Common myeloid progenitor, CD34-positive (primary cell): ENCODE results near the gene SERGEF.
A peak's percentile ranks its signal among the peaks of the same experiment; 100 is the strongest.

Experiments used
- CTCF ChIA-PET: fragments of 350-600 bp; sonication (Branson Sonifier 250); formaldehyde crosslinking; loops from one replicate; lab custom pipeline; 2021; ENCODE audit warnings: antibody characterized with exemption; lab: Charles Lee
- POLR2A ChIA-PET: fragments of 350-600 bp; sonication (Branson Sonifier 250); formaldehyde crosslinking; loops from one replicate; lab custom pipeline; 2021; ENCODE audit warnings: antibody characterized with exemption; lab: Charles Lee
- DNase-seq, 3 donors: peaks; one replicate each; pipeline versions ENCODE4 v3.0.0 to v3.0.0-alpha.2; 2013
- H3K27ac ChIP-seq, 2 experiments: 1 replicate in 1 of 2; 2 replicates in 1 of 2; pipeline ENCODE4 v1.7.0; 2013; ENCODE audit warnings: inconsistent platforms in 2 of 2, low read length in 2 of 2, mild to moderate bottlenecking in 2 of 2, low read depth in 1 of 2, moderate library complexity in 1 of 2; ENCODE audit not compliant: severe bottlenecking in 2 of 2, insufficient read depth in 1 of 2, poor library complexity in 1 of 2
- H3K27me3 ChIP-seq, 5 experiments: replicated peaks in 2 of 5; 1 replicate in 3 of 5; 2 replicates in 2 of 5; pipeline versions ENCODE4 v1.6.1 to v1.7.0; 2013; ENCODE audit warnings: low read length in 4 of 5, mild to moderate bottlenecking in 2 of 5, moderate library complexity in 2 of 5, inconsistent platforms in 1 of 5; ENCODE audit not compliant: insufficient read depth in 5 of 5, control insufficient read depth in 4 of 5
- H3K36me3 ChIP-seq, 4 experiments: 1 replicate in 2 of 4; 2 replicates in 2 of 4; pipeline versions ENCODE4 v1.6.1 to v1.7.0; 2013; ENCODE audit warnings: low read length in 3 of 4, control low read depth in 1 of 4, mild to moderate bottlenecking in 1 of 4; ENCODE audit not compliant: control insufficient read depth in 4 of 4, insufficient read depth in 4 of 4
- H3K4me1 ChIP-seq, 4 experiments: 1 replicate in 3 of 4; 2 replicates in 1 of 4; pipeline versions ENCODE4 v1.6.1 to v1.7.1; 2013; ENCODE audit warnings: low read length in 3 of 4, mild to moderate bottlenecking in 3 of 4, control low read depth in 1 of 4, inconsistent platforms in 1 of 4, moderate library complexity in 1 of 4; ENCODE audit not compliant: control insufficient read depth in 4 of 4, insufficient read depth in 4 of 4; ENCODE audit errors: control extremely low read depth in 1 of 4
- H3K4me3 ChIP-seq, 7 experiments: 1 replicate in 4 of 7; 2 replicates in 3 of 7; pipeline versions ENCODE4 v1.5.1 to v1.7.0; 2013; ENCODE audit warnings: mild to moderate bottlenecking in 7 of 7, low read length in 6 of 7, moderate library complexity in 6 of 7, inconsistent platforms in 2 of 7, low read depth in 2 of 7, control low read depth in 1 of 7; ENCODE audit not compliant: insufficient read depth in 4 of 7, control insufficient read depth in 1 of 7; ENCODE audit errors: extremely low read depth in 1 of 7
- H3K9me3 ChIP-seq, 5 experiments: 1 replicate in 4 of 5; 2 replicates in 1 of 5; pipeline versions ENCODE4 v1.6.1 to v1.7.1; 2013; ENCODE audit warnings: low read length in 4 of 5, mild to moderate bottlenecking in 2 of 5, inconsistent platforms in 1 of 5, low read depth in 1 of 5, moderate library complexity in 1 of 5; ENCODE audit not compliant: control insufficient read depth in 4 of 5, insufficient read depth in 2 of 5; ENCODE audit errors: control extremely low read depth in 1 of 5
- WGBS: methylation state at CpG from one replicate; pipeline ENCODE4 v1.1.5; 2013; ENCODE audit not compliant: insufficient coverage; 5-methylcytosine and 5-hydroxymethylcytosine counted together

Gene SERGEF

DNA sequence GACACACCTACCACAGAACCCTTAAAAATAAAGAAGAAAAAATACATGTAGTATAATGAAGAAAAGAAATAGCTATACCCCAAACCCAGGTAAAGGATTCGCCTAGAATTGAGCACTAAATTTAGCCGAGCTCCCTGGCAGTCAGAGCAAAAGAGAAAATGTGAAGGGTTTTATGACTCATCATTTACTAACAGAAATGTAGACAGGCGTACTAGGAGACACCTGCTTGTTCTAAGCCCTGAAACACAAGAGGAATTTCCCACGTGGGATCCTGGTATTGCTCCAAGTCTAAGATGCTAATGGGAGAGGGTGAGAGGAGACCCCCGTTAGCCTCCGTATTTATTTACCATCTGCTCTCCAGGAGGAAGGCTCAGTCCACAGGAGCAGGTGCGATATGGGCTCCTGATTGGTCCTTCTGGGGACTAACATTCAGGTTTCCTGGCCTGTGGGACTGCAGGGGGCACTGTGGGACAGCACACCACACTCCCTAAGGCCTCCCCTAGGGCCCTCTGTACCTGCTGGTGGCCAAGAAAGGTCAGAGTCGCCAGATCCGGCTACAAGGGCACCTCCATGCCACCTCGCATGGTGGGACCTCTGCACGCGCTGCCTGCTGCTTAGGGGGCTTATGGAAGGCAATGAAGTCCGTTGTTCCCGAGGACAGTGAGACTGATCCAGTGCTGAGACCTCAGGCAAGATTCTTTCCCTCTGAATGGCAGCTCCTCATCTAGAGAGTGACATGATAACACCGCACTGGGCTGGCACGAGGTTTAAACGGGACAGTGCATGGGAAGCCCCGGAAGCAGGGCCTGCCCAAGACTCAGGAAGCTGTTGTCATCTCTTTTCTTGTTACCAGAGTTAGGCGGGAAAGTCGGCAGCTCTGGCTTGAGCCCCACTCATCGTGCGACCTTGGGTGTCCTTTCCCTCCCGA is 252.5 kb downstream of the SERGEF start:
- H3K27me3 ChIP-seq, result peaks cover 0 to 10% (median 1%) of the 10 kb centered on the region in 5 experiments
- ChIA-PET CTCF (interaction anchor here (0.8 to 5.0 kb wide), 5 partner anchors 10 to 223 kb away, joined by 3 to 38 read pairs (median 4); no protein-coding TSS in a partner anchor), POLR2A (no interaction called here)
- H3K4me3 ChIP-seq, result no peak overlapping the region
- H3K4me1 ChIP-seq, result no peaks in the 10 kb centered on the region
- peak; percentile 26 to 65 (median 60) for DNase-seq
- peaks cover 0 to 6% (median 2%) of the 10 kb centered on the region in 5 experiments for H3K9me3 ChIP-seq
- H3K36me3 ChIP-seq, result no peaks in the 10 kb centered on the region
- H3K27ac ChIP-seq, result no peak overlapping the region
- 65% methylated on average over 21 of the region's 23 CpGs for WGBS

DNA sequence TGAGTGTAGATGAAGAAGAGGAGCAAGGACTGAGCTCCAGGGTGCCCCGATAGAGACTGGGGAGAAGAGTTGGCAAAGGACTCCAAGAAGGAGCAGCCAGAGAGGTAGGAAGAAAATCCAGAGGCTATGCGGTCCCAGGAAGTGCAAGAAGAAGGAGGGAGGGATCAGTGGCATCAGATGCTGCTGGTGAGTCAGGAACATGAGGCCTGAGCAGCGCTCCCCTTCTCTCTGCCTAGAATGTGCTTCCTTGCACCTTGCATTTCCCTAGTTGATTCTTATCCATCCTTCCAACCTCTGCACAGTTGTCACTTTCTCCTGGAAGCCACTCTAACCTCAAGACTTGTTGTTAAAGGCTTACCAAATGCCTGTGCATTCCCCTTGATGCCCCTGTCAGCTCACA is 257.0 kb downstream of the SERGEF start:
- 89% methylated on average over 3 of the region's 3 CpGs for WGBS
- peaks cover 0 to 31% (median 0%) of the 10 kb centered on the region in 5 experiments for H3K27me3 ChIP-seq
- H3K9me3 ChIP-seq, result peaks cover 0 to 6% (median 2%) of the 10 kb centered on the region in 5 experiments
- H3K27ac ChIP-seq, result no peak overlapping the region
- ChIA-PET POLR2A (no interaction called here), CTCF (interaction anchor here (1.0 kb wide), 1 partner anchor 223 kb away, joined by 3 read pairs; no protein-coding TSS in a partner anchor)
- H3K4me3 ChIP-seq, result no peak overlapping the region
- no peak for DNase-seq
- H3K4me1 ChIP-seq, result no peaks in the 10 kb centered on the region
- no peaks in the 10 kb centered on the region for H3K36me3 ChIP-seq

DNA sequence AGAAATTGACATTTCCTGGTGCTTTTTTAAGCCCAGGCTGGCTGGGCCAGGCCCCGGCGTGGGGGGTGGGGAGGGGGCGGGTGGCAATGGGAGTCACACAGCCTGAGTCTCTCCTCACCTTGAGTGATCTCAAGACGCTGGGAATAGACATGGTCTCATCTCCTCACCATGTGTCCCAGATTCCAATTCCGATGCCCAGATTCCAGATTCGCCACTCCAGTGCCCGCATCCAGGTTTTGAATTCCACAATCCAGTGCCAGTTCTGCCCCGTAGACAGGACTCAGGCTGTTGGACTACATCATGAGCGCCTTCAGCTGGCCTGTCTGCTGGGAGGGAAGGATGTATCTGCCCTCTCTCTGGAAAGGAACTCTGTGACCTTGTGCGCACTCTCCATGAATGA is 259.2 kb downstream of the SERGEF start:
- Histone ChIP-seq H3K36me3 (no peaks in the 10 kb centered on the region), H3K4me3 (no peak overlapping the region), H3K27me3 (peaks cover 0 to 34% (median 0%) of the 10 kb centered on the region in 5 experiments), H3K4me1 (no peaks in the 10 kb centered on the region), H3K9me3 (peaks cover 0 to 2% (median 0%) of the 10 kb centered on the region in 5 experiments), H3K27ac (no peak overlapping the region)
- ChIA-PET POLR2A (no interaction called here), CTCF (no interaction called here)
- DNase-seq, result no peak
- WGBS, result 89% methylated on average over 9 of the region's 10 CpGs

DNA sequence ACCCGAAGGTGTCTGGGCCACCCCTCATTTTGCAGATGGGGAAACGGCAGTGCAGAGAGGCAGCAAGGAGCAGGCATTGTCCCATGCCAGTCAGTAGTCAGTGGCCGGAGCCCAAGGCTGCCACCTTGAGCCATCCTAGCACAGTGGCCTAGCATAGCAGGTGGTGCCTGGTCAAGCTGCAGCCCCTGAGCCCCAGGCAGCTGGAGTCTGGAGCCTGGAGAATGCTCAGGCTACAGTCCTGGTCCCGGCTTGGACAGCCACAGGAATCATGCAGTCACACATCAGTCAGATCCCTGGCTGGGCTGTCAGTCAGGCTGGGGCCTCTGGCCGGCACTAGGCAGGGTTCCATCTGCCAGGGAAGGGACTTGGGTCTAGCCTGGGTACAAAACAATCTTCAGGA is 259.7 kb downstream of the SERGEF start:
- Histone ChIP-seq H3K4me1 (no peaks in the 10 kb centered on the region), H3K27me3 (peaks cover 0 to 34% (median 0%) of the 10 kb centered on the region in 5 experiments), H3K27ac (no peak overlapping the region), H3K36me3 (no peaks in the 10 kb centered on the region), H3K9me3 (no peaks in the 10 kb centered on the region), H3K4me3 (no peak overlapping the region)
- 66% methylated on average over 5 of the region's 5 CpGs for WGBS
- POLR2A ChIA-PET, result no interaction called here
- CTCF ChIA-PET, result interaction anchor here (1.4 kb wide), 1 partner anchor 226 kb away, joined by 3 read pairs; no protein-coding TSS in a partner anchor
- DNase-seq, result no peak

DNA sequence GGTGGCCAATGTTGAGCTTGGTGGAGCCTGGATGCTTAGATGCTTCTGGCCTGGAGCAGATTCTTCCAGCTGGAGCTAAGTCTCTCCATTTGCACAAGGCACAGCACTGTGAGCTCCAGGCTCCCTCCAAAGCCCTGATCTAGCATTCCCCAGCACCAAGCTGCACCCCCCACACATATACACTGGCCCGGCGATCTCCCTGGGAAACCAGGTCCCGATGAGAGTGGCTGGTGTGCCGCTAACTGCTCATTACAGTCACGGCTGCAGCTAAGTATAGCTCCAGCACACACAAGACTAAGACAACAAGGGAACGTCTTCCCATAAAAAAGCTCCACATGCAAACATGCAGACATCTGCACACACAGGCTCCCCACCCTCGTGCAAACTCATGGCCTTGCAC is 260.7 kb downstream of the SERGEF start:
- no peak for DNase-seq
- Histone ChIP-seq H3K9me3 (no peaks in the 10 kb centered on the region), H3K27ac (no peak overlapping the region), H3K4me3 (no peak overlapping the region), H3K36me3 (no peaks in the 10 kb centered on the region), H3K27me3 (peaks cover 0 to 32% (median 2%) of the 10 kb centered on the region in 5 experiments), H3K4me1 (no peaks in the 10 kb centered on the region)
- ChIA-PET POLR2A (no interaction called here), CTCF (interaction anchor here (0.7 to 1.4 kb wide), 2 partner anchors 67 to 227 kb away, joined by 3 read pairs; no protein-coding TSS in a partner anchor)
- WGBS, result 87% methylated on average over 6 of the region's 7 CpGs

DNA sequence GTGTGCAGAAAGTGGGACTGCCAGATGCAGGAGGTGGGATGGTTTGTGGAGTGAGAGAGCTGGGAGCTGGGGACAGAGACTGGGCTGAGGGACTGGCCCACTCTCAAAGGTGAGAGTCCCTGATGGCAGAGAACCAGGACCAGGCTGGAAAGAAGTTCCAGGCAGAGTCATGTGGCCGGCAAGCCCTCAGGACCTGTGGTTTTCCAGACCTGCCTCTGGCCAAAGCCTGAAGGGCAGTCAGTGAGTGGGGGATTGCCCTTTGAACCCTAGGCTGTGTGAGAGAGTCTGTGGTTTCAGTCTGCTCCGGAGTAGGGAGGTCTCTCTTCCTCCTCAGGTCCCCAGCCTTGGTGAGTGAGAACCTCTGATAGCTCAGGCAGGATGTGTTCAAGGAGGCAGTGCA is 261.3 kb downstream of the SERGEF start:
- WGBS, result 29% methylated on average over 2 of the region's 2 CpGs
- no peak overlapping the region for H3K4me3 ChIP-seq
- no peak for DNase-seq
- ChIA-PET CTCF (interaction anchor here (0.7 kb wide), 1 partner anchor 68 kb away, joined by 3 read pairs; no protein-coding TSS in a partner anchor), POLR2A (no interaction called here)
- H3K36me3 ChIP-seq, result no peaks in the 10 kb centered on the region
- H3K4me1 ChIP-seq, result no peaks in the 10 kb centered on the region
- no peaks in the 10 kb centered on the region for H3K9me3 ChIP-seq
- peaks cover 0 to 33% (median 2%) of the 10 kb centered on the region in 5 experiments for H3K27me3 ChIP-seq
- no peak overlapping the region for H3K27ac ChIP-seq

DNA sequence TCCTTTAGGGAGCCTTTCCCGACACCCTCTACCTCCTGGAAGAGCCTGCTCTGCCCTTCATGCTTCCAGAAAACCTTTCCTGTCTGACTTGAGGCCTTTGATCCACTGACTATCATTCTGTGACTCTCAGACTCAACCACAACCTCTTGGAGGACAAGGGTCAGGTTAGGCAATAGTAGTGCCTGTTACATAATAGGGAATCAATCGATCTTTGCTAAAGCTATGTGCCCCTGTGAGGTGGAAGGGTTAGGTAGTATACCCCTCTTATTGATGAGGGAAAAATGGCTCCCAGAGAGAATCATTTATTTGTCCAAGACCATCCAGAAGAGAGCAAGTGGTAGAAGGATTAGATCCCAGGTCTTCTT is 262.1 kb downstream of the SERGEF start:
- H3K36me3 ChIP-seq, result no peaks in the 10 kb centered on the region
- 75% methylated on average over 2 of the region's 2 CpGs for WGBS
- no peaks in the 10 kb centered on the region for H3K9me3 ChIP-seq
- no peak for DNase-seq
- H3K27ac ChIP-seq, result no peak overlapping the region
- CTCF ChIA-PET, result no interaction called here
- no peak overlapping the region for H3K4me3 ChIP-seq
- POLR2A ChIA-PET, result no interaction called here
- H3K4me1 ChIP-seq, result no peaks in the 10 kb centered on the region
- H3K27me3 ChIP-seq, result peaks cover 0 to 30% (median 2%) of the 10 kb centered on the region in 5 experiments
